Esophagus squamous epithelium (tissue), 5 donors: ENCODE results near the gene STYXL1. TPM values are rescaled to one million over a fixed set of nuclear protein-coding genes. Genes with fewer than 3 reads are reported as not detected.

ENCODE experiments used
- DNase-seq: peaks from one replicate; lab custom pipeline; 2025; lab: John Stamatoyannopoulos, UW
- H3K27ac ChIP-seq, 4 donors: fragments of 200-600 bp; sonication (generic); one replicate each; pipeline ENCODE4 v1.5.1; 2016 to 2019; ENCODE audit warnings: mild to moderate bottlenecking in 1 of 4
- H3K27me3 ChIP-seq, 4 donors: fragments of 200-600 bp; sonication (generic); 1 replicate in 3 of 4; 2 replicates in 1 of 4; pipeline versions ENCODE4 v1.5.1 to v1.6.0; 2017 to 2021; ENCODE audit warnings: antibody characterized with exemption in 1 of 4
- H3K36me3 ChIP-seq, 3 donors: fragments of 200-600 bp; sonication (generic); one replicate each; pipeline ENCODE4 v1.5.1; 2016 to 2019
- H3K4me1 ChIP-seq, 3 donors: fragments of 200-600 bp; sonication (generic); one replicate each; pipeline ENCODE4 v1.5.1; 2017 to 2019
- H3K4me3 ChIP-seq, 4 donors: fragments of 200-600 bp; sonication (generic); 1 replicate in 3 of 4; 2 replicates in 1 of 4; pipeline ENCODE4 v1.5.1; 2016 to 2019; ENCODE audit warnings: mild to moderate bottlenecking in 2 of 4, moderate library complexity in 1 of 4
- H3K9me3 ChIP-seq, 3 donors: fragments of 200-600 bp; sonication (generic); one replicate each; pipeline ENCODE4 v1.5.1; 2016 to 2019
- POLR2A ChIP-seq, 4 donors: fragments of 450-650 bp; IDR thresholded peaks; one replicate each; pipeline ENCODE4 v1.6.1; 2017; ENCODE audit warnings: antibody characterized with exemption in 4 of 4, mild to moderate bottlenecking in 4 of 4, moderate library complexity in 3 of 4
- WGBS, 2 donors: methylation state at CpG; one replicate each; pipeline ENCODE4 v1.1.5; 2018; 5-methylcytosine and 5-hydroxymethylcytosine counted together
- intact Hi-C: fragments of 100-400 bp; cut with DNase I; formaldehyde crosslinking; loops from one replicate; pipeline ENCODE4 v1.15.0; 2022
- total RNA-seq, 4 donors: library from RNA; depleted of rRNA; stranded (reverse); fragments of >200 nt; gene quantifications; one replicate each; pipeline ENCODE4 v1.1.0, GENCODE V29; 2016
- TF ChIP-seq, protein P1 (sequence below), 6 experiments: fragments of 450-650 bp in 4 of 6; fragments of 200-600 bp in 2 of 6; sonication (generic) in 2 of 6; IDR thresholded peaks; one replicate each; pipeline ENCODE4 v1.5.1; 2016 to 2019; ENCODE audit warnings: antibody characterized with exemption in 6 of 6, mild to moderate bottlenecking in 4 of 6, moderate library complexity in 4 of 6
- donor health status: DM: yes; HTN: yes; CAD: no.

STYXL1 gene
- total RNA-seq, 4 donors from 2014 or later = 19.3 to 45.7 (median 32.2) TPM

GRCh38 chr7:76076995-76077394 is 29.2 kb upstream of the STYXL1 start:
- peaks cover 0 to 6% (median 0%) of the 10 kb centered on the region in 3 donors for H3K9me3 ChIP-seq
- no peak for DNase-seq
- no peaks in the 10 kb centered on the region for H3K36me3 ChIP-seq
- H3K27me3 ChIP-seq = no peaks in the 10 kb centered on the region
- H3K4me1 ChIP-seq = peaks cover 0 to 2% (median 0%) of the 10 kb centered on the region in 3 donors
- no peak overlapping the region for H3K4me3 ChIP-seq
- H3K27ac ChIP-seq = no peak overlapping the region
- intact Hi-C loops = no loop called here
- WGBS, 2 donors = 90 to 92% methylated on average over 6 of the region's 6 CpGs
- TF ChIP-seq POLR2A (IDR thresholded peaks at IDR 0.05) = no peak
- TF ChIP-seq, protein P1, sequence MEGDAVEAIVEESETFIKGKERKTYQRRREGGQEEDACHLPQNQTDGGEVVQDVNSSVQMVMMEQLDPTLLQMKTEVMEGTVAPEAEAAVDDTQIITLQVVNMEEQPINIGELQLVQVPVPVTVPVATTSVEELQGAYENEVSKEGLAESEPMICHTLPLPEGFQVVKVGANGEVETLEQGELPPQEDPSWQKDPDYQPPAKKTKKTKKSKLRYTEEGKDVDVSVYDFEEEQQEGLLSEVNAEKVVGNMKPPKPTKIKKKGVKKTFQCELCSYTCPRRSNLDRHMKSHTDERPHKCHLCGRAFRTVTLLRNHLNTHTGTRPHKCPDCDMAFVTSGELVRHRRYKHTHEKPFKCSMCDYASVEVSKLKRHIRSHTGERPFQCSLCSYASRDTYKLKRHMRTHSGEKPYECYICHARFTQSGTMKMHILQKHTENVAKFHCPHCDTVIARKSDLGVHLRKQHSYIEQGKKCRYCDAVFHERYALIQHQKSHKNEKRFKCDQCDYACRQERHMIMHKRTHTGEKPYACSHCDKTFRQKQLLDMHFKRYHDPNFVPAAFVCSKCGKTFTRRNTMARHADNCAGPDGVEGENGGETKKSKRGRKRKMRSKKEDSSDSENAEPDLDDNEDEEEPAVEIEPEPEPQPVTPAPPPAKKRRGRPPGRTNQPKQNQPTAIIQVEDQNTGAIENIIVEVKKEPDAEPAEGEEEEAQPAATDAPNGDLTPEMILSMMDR (IDR thresholded peaks at IDR 0.05) = no peak

DNA sequence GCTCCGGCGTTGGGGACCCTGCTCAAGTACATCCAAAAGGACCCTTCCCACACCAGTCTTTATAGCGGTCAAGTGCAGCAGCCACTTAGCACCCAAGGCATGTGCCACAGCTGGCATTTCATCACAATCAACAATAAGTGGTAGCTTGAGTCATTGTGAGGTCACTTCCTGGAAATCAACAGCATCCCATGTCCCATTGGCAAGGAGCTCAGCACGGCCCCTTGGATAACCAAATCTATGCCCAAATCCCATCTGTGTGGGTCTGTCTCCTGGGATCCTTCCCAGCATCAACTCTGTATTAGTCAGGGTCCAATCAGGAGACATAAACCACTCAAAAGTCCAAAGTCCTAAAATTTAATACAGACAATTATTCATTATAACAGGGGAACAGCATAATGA is 27.2 kb upstream of the STYXL1 start:
- 86 to 100% methylated on average over 1 to 3 of the region's 4 CpGs for WGBS, 2 donors
- H3K27me3 ChIP-seq = no peaks in the 10 kb centered on the region
- H3K4me1 ChIP-seq = peaks cover 0 to 20% (median under 1%) of the 10 kb centered on the region in 3 donors
- DNase-seq = no peak
- peaks cover 0 to 6% (median 0%) of the 10 kb centered on the region in 3 donors for H3K9me3 ChIP-seq
- H3K27ac ChIP-seq = no peak overlapping the region
- TF ChIP-seq, protein P1 (IDR thresholded peaks at IDR 0.05) = no peak
- no peak for TF ChIP-seq POLR2A (IDR thresholded peaks at IDR 0.05)
- H3K36me3 ChIP-seq = no peaks in the 10 kb centered on the region
- H3K4me3 ChIP-seq = no peak overlapping the region
- intact Hi-C loops = no loop called here

DNA sequence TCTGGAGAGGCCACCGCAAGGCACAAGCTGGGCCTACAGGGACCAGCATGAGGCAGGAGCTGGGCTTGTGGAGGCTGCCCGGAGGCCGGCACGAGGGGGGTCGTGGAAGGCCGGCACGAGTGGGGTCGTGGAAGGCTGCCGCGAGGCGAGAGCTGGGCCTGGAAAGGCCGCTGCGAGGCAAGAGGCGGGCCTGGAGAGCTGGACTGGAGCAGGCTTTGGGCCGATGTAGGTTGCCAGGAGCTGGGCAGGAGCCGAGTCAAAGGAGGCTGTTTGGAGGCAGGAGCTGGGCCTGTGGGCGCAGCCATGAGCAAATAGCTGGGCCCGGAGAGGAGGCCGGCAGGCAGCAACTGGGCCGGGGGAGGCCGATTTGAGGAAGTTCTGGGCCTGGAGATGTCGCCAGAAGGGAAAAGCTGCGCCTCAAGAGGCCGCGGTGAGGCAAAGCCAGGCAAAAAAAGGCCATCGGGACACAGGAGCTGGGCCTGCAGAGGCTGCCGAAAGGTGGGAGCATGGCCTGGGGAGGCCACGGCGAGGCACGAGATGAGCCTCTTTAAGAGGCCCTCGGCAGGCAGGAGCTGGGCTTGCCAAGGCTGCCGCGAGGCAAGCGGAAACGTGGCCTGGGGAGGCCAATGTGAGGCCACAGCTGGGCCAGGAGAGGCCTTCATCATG is 26.6 kb upstream of the STYXL1 start:
- intact Hi-C loops = no loop called here
- H3K27me3 ChIP-seq = no peaks in the 10 kb centered on the region
- no peaks in the 10 kb centered on the region for H3K36me3 ChIP-seq
- H3K4me3 ChIP-seq = no peak overlapping the region
- TF ChIP-seq POLR2A (IDR thresholded peaks at IDR 0.05) = no peak
- TF ChIP-seq, protein P1 (IDR thresholded peaks at IDR 0.05) = no peak
- WGBS, 2 donors = 92 to 100% methylated on average over 16 to 33 of the region's 35 CpGs
- peaks cover 4 to 26% (median 5%) of the 10 kb centered on the region in 3 donors for H3K4me1 ChIP-seq
- H3K27ac ChIP-seq = no peak overlapping the region
- DNase-seq = no peak
- H3K9me3 ChIP-seq = peaks cover 0 to 6% (median 0%) of the 10 kb centered on the region in 3 donors

GRCh38 chr7:76073335-76073990 is 25.7 kb upstream of the STYXL1 start:
- TF ChIP-seq POLR2A (IDR thresholded peaks at IDR 0.05) = no peak
- TF ChIP-seq, protein P1 (IDR thresholded peaks at IDR 0.05) = no peak
- 90 to 96% methylated on average over 25 to 33 of the region's 45 CpGs for WGBS, 2 donors
- Histone ChIP-seq H3K36me3 (no peaks in the 10 kb centered on the region), H3K4me1 (peaks cover 8 to 35% (median 8%) of the 10 kb centered on the region in 3 donors), H3K27me3 (no peaks in the 10 kb centered on the region), H3K9me3 (peaks cover 0 to 6% (median 0%) of the 10 kb centered on the region in 3 donors), H3K27ac (no peak overlapping the region), H3K4me3 (no peak overlapping the region)
- no peak for DNase-seq
- intact Hi-C loops = no loop called here
